SIG-M5 (cell line): ENCODE results near the gene ENOX2.
"Not testable (repeated sequence)": the region's sequence is repeated elsewhere in the genome, so short reads cannot be mapped to it uniquely, and the experiment has no call there.

ENCODE experiments used
- DNase-seq: peaks from one replicate; lab custom pipeline; 2025; lab: John Stamatoyannopoulos, UW

ENOX2 gene, protein sequence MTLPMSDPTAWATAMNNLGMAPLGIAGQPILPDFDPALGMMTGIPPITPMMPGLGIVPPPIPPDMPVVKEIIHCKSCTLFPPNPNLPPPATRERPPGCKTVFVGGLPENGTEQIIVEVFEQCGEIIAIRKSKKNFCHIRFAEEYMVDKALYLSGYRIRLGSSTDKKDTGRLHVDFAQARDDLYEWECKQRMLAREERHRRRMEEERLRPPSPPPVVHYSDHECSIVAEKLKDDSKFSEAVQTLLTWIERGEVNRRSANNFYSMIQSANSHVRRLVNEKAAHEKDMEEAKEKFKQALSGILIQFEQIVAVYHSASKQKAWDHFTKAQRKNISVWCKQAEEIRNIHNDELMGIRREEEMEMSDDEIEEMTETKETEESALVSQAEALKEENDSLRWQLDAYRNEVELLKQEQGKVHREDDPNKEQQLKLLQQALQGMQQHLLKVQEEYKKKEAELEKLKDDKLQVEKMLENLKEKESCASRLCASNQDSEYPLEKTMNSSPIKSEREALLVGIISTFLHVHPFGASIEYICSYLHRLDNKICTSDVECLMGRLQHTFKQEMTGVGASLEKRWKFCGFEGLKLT

GRCh38 chrX:130902783-130903613 lies at the start of gene ENOX2:
TSS of gene ENOX2 (minus strand) at chrX:130903209. CDS start at chrX:130703216, 199,993 bp downstream.
- peak; percentile 92 for DNase-seq

DNA sequence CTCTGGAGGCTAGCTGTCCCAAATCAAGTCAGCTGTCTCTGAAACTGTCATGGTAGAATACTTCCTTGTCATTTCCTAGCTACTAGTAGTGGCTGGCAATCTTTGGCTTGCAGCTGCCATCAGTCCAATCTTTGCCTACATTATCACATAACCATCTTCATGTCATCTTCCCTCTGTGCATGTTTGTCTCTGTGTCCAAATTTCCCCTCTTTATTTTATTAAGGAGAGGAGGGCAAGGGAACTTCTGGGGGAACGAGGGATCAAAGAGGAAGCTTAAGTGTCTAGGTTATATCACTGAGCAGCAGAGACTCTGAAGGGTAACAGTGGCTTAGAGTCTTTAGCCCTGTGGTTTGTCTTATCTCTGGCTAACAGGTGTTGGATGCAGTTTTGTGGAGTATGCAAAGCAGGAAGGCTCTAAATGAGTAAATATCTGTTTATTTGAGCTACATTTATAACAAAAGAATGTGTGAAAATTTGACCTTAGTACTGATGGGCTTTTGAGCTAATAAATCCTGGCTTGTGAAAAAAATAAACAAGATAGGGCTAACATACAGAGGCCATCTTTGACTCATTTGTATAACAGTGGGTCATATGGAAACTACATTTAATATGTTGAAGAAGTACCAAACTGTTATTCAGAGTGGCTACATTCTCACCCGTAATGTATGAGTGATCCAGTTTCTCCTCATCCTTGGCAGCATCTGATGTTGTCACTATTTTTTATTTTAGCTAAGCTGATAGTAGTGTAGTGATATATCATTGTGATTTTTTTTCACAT lies 49.4 kb upstream of the ENOX2 start:
- no peak for DNase-seq

DNA sequence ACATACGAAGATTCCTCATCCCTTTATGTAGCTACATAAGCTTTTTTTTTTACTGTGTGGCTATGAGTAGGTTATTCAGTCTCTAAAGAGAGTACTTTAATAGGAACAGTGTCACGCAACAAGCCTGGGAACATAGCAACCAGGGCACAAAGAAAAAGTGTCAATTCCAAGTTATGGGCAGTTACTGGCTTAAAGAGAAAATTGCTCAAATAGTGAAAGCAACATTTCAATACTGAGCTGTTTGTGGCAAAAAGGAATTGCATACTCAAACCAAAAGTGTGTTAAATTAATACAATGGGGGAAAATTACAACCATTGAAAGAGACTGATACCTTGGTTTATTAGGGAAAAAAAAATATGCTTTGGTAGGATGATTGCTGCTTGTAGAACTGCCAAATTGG lies 41.2 kb upstream of the ENOX2 start:
- DNase-seq: no peak

DNA sequence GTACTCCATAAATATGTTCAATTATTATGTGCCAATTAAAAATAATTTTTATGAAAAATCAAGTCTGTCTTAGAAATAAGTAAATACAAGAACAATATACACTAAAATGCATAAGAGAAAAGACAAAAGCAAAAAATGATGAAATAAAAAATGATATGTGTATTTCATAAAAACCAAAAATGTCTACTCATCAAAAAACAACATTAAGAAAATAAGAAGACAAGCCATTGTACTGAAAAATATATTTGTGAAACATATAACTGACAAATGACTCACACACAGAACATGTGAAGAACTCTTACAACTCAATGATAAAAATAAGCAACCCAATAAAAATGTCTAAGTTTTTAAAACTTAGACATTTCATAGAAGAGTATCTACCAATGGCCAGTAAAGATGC lies 34.1 kb upstream of the ENOX2 start:
- no peak for DNase-seq

- DNase-seq: no peak
Measured at GRCh38 chrX:130933358-130933757, 30.3 kb upstream of the ENOX2 start.

DNA sequence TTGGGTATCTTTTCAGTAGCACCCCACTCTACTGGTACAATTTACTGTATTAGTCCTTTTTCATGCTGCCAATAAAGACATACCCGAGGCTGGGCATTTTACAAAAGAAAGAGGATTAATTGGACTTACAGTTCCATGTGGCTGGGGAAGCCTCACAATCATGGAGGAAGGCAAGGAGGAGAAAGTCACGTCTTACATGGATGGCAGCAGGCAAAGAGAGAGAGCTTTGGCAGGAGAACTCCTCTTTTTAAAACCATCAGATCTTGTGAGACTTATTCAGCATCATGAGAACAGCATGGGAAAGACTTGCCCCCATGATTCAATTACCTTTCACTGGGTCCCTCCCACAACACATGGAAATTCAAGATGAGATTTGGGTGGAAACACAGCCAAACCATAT lies 17.4 kb upstream of the ENOX2 start:
- DNase-seq: not testable (repeated sequence)

- DNase-seq: not testable (repeated sequence)
Measured at GRCh38 chrX:130919676-130920075, 16.7 kb upstream of the ENOX2 start.

DNA sequence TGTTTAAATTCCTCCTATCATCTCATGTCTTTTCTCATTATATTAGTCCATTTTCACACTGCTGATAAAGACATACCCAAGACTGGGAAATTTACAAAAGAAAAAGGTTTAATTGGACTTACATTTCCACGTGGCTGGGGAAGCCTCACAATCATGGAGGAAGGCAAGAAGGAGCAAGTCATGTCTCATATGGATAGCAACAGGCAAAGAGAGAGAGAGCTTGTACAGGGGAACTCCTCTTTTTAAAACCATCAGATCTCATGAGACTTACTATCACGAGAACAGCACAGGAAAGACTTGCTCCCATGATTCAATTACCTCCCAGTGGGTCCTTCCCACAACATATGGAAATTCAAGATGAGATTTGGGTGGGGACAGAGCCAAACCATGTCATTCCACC lies 15.5 kb upstream of the ENOX2 start:
- not testable (repeated sequence) for DNase-seq

DNA sequence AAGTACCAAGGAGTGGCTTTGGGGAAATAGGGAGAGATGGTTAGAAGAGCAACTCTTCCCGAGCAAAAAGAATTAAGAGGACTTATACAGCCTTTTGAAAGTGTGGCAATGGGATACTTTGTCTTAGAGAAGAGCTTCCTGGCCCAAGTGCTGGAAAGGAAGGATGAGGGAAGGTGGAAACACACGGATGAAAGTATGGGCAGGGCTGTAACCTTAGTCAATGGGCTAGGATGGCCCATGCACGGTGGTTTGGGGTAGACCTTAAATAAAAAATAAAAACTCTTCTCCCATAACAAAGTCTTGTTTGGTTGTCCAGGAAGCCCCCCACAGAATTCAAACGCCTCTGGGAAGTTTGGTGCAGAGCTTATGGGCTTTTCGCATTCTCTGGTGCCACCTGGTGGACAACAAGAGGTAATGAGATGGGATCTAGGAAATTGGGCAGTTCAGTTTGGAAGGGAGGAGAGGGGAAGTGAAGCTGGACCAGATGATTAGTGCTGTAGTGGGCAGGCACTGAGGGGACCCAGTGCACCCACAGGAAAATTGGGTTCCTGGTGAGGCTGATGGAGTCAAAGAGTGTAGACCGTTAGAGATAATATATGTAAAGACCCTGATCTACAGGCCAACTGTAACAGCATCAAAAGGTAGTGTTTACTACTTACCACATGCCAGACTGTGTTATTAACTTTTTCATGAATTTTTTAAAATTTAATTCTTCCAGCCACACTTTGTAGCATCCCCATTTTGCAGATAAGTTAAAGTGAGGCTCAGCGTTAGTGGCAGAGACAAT lies 13.8 kb upstream of the ENOX2 start:
- DNase-seq: no peak

DNA sequence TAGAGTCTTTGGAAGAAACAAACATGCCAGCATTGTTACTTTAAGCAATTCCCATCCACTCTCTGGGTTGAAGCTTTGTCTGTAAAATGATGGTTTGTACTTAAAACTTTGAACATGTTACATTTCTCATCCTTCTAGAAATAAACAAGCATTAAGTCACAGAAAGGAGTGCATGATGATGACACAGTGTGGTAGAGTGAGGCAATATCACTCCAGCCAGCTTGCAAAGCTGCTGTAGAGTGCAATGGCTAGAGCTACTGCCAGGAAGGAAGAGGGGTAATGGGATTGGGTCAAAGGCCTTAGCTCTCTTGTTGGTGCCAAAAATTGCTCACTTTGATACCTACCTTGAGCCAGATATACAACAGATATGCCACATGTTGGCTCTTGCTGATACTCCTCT lies 12.3 kb upstream of the ENOX2 start:
- DNase-seq: no peak

- DNase-seq: no peak
Measured at GRCh38 chrX:130909469-130910136, 6.6 kb upstream of the ENOX2 start.

DNA sequence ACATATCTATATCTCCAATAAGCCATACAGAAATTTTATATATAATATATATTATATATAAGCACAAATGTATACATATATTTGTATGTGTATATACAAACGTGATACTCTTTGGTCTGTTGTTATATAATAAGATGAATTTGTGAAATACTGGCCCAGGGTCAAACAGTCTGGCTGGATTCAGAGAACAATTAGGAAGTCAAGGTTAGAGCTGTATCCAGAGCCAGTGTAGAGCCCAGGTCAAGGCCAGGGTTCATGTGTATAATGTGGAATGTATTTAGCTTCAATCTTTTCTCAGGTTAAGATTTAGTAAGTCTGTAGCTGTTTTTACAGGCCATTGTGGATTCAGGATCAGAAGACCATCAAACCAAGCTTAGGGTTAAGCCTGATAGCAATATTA lies 3.8 kb upstream of the ENOX2 start:
- no peak for DNase-seq

GRCh38 chrX:130902446-130902782 lies 595 bp downstream of the ENOX2 start:
- DNase-seq: no peak

DNA sequence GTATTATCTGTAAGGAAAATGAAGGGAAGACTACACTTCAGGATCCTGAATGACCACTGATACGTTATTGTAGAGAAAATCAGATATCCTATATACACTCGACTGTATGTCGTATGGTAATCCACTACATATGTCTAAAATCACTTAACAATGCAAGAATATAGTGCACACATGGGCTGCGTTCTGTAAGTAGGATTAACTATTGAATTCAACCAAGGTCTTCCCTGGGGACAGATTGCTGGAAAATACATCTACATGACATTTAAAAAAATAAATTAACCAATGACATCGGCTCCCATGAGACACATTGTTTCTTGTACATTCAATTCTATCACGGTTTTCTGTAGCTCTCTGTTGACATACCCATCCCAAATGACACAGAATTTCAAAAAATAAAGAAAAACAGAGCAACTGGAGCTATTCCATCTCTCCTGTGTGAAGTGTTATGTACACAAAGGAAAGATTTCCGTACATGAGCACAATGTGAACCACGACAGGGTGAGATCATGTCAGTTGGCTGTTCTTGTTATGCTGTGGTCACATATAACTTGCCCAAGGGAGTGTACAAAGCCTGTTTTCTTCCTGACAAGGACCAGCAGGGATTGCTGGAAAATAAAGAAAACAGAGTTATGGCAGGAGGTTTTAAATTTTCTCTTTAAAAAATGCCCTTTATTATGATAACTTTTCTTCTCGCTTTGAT lies 6.1 kb downstream of the ENOX2 start:
- DNase-seq: no peak

GRCh38 chrX:130896026-130896425 lies 7.0 kb downstream of the ENOX2 start:
- no peak for DNase-seq

DNA sequence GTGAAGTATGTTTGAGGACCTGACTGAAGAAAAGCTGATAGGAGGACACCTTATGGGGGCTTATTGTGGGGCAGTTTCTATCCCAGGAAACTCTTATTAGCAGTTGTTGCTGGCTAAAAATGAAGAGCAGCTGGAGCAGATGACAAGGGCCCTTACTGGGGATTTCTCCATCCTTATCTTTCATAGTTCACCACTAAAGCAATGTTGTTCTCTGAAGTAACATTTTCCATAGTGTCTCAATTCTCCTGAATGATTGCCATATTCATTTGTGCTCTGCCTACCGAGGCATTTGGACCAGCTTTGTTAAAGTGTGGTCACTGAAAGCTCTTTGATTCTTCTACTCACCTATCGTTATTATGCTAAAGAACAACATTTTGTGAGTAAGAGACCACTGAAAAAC lies 7.7 kb downstream of the ENOX2 start:
- DNase-seq: no peak

GRCh38 chrX:130893356-130894085 lies 9.5 kb downstream of the ENOX2 start:
- no peak for DNase-seq

DNA sequence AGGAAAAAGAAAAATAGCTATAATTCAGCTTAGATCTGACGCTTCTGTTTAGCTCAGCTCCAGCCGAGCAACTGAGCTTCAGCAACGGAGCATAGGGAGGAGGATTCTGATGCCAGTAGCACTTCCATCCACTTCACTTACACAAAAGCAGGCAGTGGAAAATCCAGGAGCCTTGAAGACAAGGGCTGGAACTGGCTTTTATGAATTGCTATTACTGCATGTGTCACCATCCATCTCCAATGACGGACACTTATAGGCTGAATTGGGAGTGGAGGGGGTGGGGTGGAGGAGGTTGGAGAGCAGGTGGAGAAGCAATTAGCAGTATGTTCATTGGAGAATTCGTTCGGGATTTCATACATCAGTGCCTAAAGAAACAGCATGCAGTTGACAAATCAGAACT lies 15.6 kb downstream of the ENOX2 start:
- DNase-seq: no peak

- DNase-seq: no peak
Measured at GRCh38 chrX:130885996-130886395, 17.0 kb downstream of the ENOX2 start.

GRCh38 chrX:130885508-130885907 lies 17.5 kb downstream of the ENOX2 start:
- no peak for DNase-seq
